ENCODE data around the gene ANGPT4.
A peak's percentile ranks its signal among the peaks of the same experiment; 100 is the strongest.

Gene ANGPT4

GRCh38 chr20:939606-940005, 23.5 kb upstream of the ANGPT4 start:
- no peak for DNase-seq

GRCh38 chr20:934186-934840, 18.2 kb upstream of the ANGPT4 start:
- DNase-seq = no peak

- no peak for DNase-seq
These were observed 16.9 kb upstream of the ANGPT4 start for GRCh38 chr20:933029-933428.

- DNase-seq = peak in 1 of 2 experiments; percentile 22
These were observed 15.3 kb upstream of the ANGPT4 start for GRCh38 chr20:931401-931800.

- no peak for DNase-seq
These were observed 10.5 kb upstream of the ANGPT4 start for GRCh38 chr20:926670-927069.

GRCh38 chr20:925516-925915, 9.4 kb upstream of the ANGPT4 start:
- no peak for DNase-seq

GRCh38 chr20:924639-925038, 8.5 kb upstream of the ANGPT4 start:
- no peak for DNase-seq

GRCh38 chr20:922781-923180, 6.6 kb upstream of the ANGPT4 start:
- DNase-seq = no peak

GRCh38 chr20:921068-921467, 4.9 kb upstream of the ANGPT4 start:
- DNase-seq = no peak

- no peak for DNase-seq
These were observed 4.2 kb upstream of the ANGPT4 start for GRCh38 chr20:920311-920710.

GRCh38 chr20:919491-919916, 3.4 kb upstream of the ANGPT4 start:
- no peak for DNase-seq

GRCh38 chr20:917416-917815, 1.3 kb upstream of the ANGPT4 start:
- DNase-seq = no peak

- no peak for DNase-seq
These were observed 691 bp upstream of the ANGPT4 start for GRCh38 chr20:916825-917224.

GRCh38 chr20:914727-915498, 1.2 kb downstream of the ANGPT4 start:
- no peak for DNase-seq

GRCh38 chr20:913306-913849, 2.8 kb downstream of the ANGPT4 start:
- no peak for DNase-seq

- peak in 1 of 2 experiments; percentile 38 for DNase-seq
These were observed 4.1 kb downstream of the ANGPT4 start for GRCh38 chr20:911882-912600.

GRCh38 chr20:910870-911770, 5.0 kb downstream of the ANGPT4 start:
- no peak for DNase-seq

- DNase-seq = no peak
These were observed 5.8 kb downstream of the ANGPT4 start for GRCh38 chr20:910132-910869.

- DNase-seq = no peak
These were observed 6.5 kb downstream of the ANGPT4 start for GRCh38 chr20:909641-910040.

- DNase-seq = no peak
These were observed 9.3 kb downstream of the ANGPT4 start for GRCh38 chr20:906703-907270.

- no peak for DNase-seq
These were observed 10.1 kb downstream of the ANGPT4 start for GRCh38 chr20:906001-906520.
